ENCODE measurements around the gene LPAR3.

The LPAR3 gene

GRCh38 chr1:84847253-84848250, 45.5 kb downstream of the LPAR3 start:
- Histone ChIP-seq H3K27me3 (ENCODE audit: insufficient read depth, insufficient read length) (no peaks in the 10 kb centered on the region), H3K4me1 (ENCODE audit: insufficient read depth, insufficient read length) (no peaks in the 10 kb centered on the region), H3K4me3 (ENCODE audit: insufficient read length, low read depth) (no peak overlapping the region), H3K36me3 (ENCODE audit: insufficient read depth, insufficient read length, low read length) (peaks cover 17% of the 10 kb centered on the region), H3K9me3 (ENCODE audit: insufficient read depth, low read length) (no peaks in the 10 kb centered on the region), H3K9ac (ENCODE audit: insufficient read length, low read depth) (no peak overlapping the region)
- TF ChIP-seq SUZ12 (IDR thresholded peaks at IDR 0.05; ENCODE audit: extremely low read depth, insufficient read depth, insufficient read length): no peak
- DNase-seq (ENCODE audit: low read depth, low spot score): peak; percentile 32

GRCh38 chr1:84846387-84846786, 46.6 kb downstream of the LPAR3 start:
- no peaks in the 10 kb centered on the region for H3K27me3 ChIP-seq (ENCODE audit: insufficient read depth, insufficient read length)
- DNase-seq (ENCODE audit: low read depth, low spot score): no peak
- no peak overlapping the region for H3K9ac ChIP-seq (ENCODE audit: insufficient read length, low read depth)
- H3K36me3 ChIP-seq (ENCODE audit: insufficient read depth, insufficient read length, low read length): peaks cover 10% of the 10 kb centered on the region
- H3K4me3 ChIP-seq (ENCODE audit: insufficient read length, low read depth): no peak overlapping the region
- no peaks in the 10 kb centered on the region for H3K9me3 ChIP-seq (ENCODE audit: insufficient read depth, low read length)
- no peak for TF ChIP-seq YY1 (IDR thresholded peaks at IDR 0.05; ENCODE audit: insufficient read depth, insufficient read length)
- no peak for TF ChIP-seq SUZ12 (IDR thresholded peaks at IDR 0.05; ENCODE audit: extremely low read depth, insufficient read depth, insufficient read length)
- TF ChIP-seq ZNF274 (IDR thresholded peaks at IDR 0.05; ENCODE audit: low read depth, low read length): no peak
- H3K4me1 ChIP-seq (ENCODE audit: insufficient read depth, insufficient read length): no peaks in the 10 kb centered on the region

- Histone ChIP-seq H3K9ac (ENCODE audit: insufficient read length, low read depth) (no peak overlapping the region), H3K36me3 (ENCODE audit: insufficient read depth, insufficient read length, low read length) (peaks cover 6% of the 10 kb centered on the region), H3K27me3 (ENCODE audit: insufficient read depth, insufficient read length) (no peaks in the 10 kb centered on the region), H3K4me1 (ENCODE audit: insufficient read depth, insufficient read length) (no peaks in the 10 kb centered on the region), H3K4me3 (ENCODE audit: insufficient read length, low read depth) (no peak overlapping the region), H3K9me3 (ENCODE audit: insufficient read depth, low read length) (no peaks in the 10 kb centered on the region)
- no peak for DNase-seq (ENCODE audit: low read depth, low spot score)
- TF ChIP-seq YY1 (IDR thresholded peaks at IDR 0.05; ENCODE audit: insufficient read depth, insufficient read length) (no peak), ZNF274 (IDR thresholded peaks at IDR 0.05; ENCODE audit: low read depth, low read length) (no peak), SUZ12 (IDR thresholded peaks at IDR 0.05; ENCODE audit: extremely low read depth, insufficient read depth, insufficient read length) (no peak)
These were observed 47.6 kb downstream of the LPAR3 start for GRCh38 chr1:84845357-84845756.

- Histone ChIP-seq H3K36me3 (ENCODE audit: insufficient read depth, insufficient read length, low read length) (no peaks in the 10 kb centered on the region), H3K4me1 (ENCODE audit: insufficient read depth, insufficient read length) (no peaks in the 10 kb centered on the region), H3K4me3 (ENCODE audit: insufficient read length, low read depth) (no peak overlapping the region), H3K9ac (ENCODE audit: insufficient read length, low read depth) (no peak overlapping the region), H3K27me3 (ENCODE audit: insufficient read depth, insufficient read length) (no peaks in the 10 kb centered on the region), H3K9me3 (ENCODE audit: insufficient read depth, low read length) (no peaks in the 10 kb centered on the region)
- no peak for DNase-seq (ENCODE audit: low read depth, low spot score)
- no peak for TF ChIP-seq YY1 (IDR thresholded peaks at IDR 0.05; ENCODE audit: insufficient read depth, insufficient read length)
- TF ChIP-seq ZNF274 (IDR thresholded peaks at IDR 0.05; ENCODE audit: low read depth, low read length): no peak
- no peak for TF ChIP-seq SUZ12 (IDR thresholded peaks at IDR 0.05; ENCODE audit: extremely low read depth, insufficient read depth, insufficient read length)
These were observed 48.9 kb downstream of the LPAR3 start for GRCh38 chr1:84844094-84844493.

- Histone ChIP-seq H3K36me3 (ENCODE audit: insufficient read depth, insufficient read length, low read length) (no peaks in the 10 kb centered on the region), H3K4me3 (ENCODE audit: insufficient read length, low read depth) (no peak overlapping the region), H3K9me3 (ENCODE audit: insufficient read depth, low read length) (no peaks in the 10 kb centered on the region), H3K4me1 (ENCODE audit: insufficient read depth, insufficient read length) (no peaks in the 10 kb centered on the region), H3K9ac (ENCODE audit: insufficient read length, low read depth) (no peak overlapping the region), H3K27me3 (ENCODE audit: insufficient read depth, insufficient read length) (no peaks in the 10 kb centered on the region)
- TF ChIP-seq SUZ12 (IDR thresholded peaks at IDR 0.05; ENCODE audit: extremely low read depth, insufficient read depth, insufficient read length): no peak
- TF ChIP-seq ZNF274 (IDR thresholded peaks at IDR 0.05; ENCODE audit: low read depth, low read length): no peak
- no peak for TF ChIP-seq YY1 (IDR thresholded peaks at IDR 0.05; ENCODE audit: insufficient read depth, insufficient read length)
- DNase-seq (ENCODE audit: low read depth, low spot score): no peak
These were observed 50.2 kb downstream of the LPAR3 start for GRCh38 chr1:84842748-84843231.

GRCh38 chr1:84841971-84842370, 51.0 kb downstream of the LPAR3 start:
- no peaks in the 10 kb centered on the region for H3K4me1 ChIP-seq (ENCODE audit: insufficient read depth, insufficient read length)
- TF ChIP-seq ZNF274 (IDR thresholded peaks at IDR 0.05; ENCODE audit: low read depth, low read length) (no peak), YY1 (IDR thresholded peaks at IDR 0.05; ENCODE audit: insufficient read depth, insufficient read length) (no peak), SUZ12 (IDR thresholded peaks at IDR 0.05; ENCODE audit: extremely low read depth, insufficient read depth, insufficient read length) (no peak)
- no peak overlapping the region for H3K9ac ChIP-seq (ENCODE audit: insufficient read length, low read depth)
- no peaks in the 10 kb centered on the region for H3K27me3 ChIP-seq (ENCODE audit: insufficient read depth, insufficient read length)
- H3K4me3 ChIP-seq (ENCODE audit: insufficient read length, low read depth): no peak overlapping the region
- no peaks in the 10 kb centered on the region for H3K36me3 ChIP-seq (ENCODE audit: insufficient read depth, insufficient read length, low read length)
- DNase-seq (ENCODE audit: low read depth, low spot score): no peak
- H3K9me3 ChIP-seq (ENCODE audit: insufficient read depth, low read length): no peaks in the 10 kb centered on the region

- DNase-seq (ENCODE audit: low read depth, low spot score): no peak
- TF ChIP-seq SUZ12 (IDR thresholded peaks at IDR 0.05; ENCODE audit: extremely low read depth, insufficient read depth, insufficient read length) (no peak), YY1 (IDR thresholded peaks at IDR 0.05; ENCODE audit: insufficient read depth, insufficient read length) (no peak), ZNF274 (IDR thresholded peaks at IDR 0.05; ENCODE audit: low read depth, low read length) (no peak)
- Histone ChIP-seq H3K4me1 (ENCODE audit: insufficient read depth, insufficient read length) (no peaks in the 10 kb centered on the region), H3K27me3 (ENCODE audit: insufficient read depth, insufficient read length) (no peaks in the 10 kb centered on the region), H3K9me3 (ENCODE audit: insufficient read depth, low read length) (no peaks in the 10 kb centered on the region), H3K9ac (ENCODE audit: insufficient read length, low read depth) (no peak overlapping the region), H3K4me3 (ENCODE audit: insufficient read length, low read depth) (no peak overlapping the region), H3K36me3 (ENCODE audit: insufficient read depth, insufficient read length, low read length) (no peaks in the 10 kb centered on the region)
These were observed 52.7 kb downstream of the LPAR3 start for GRCh38 chr1:84840346-84840745.

Measured in NT2/D1 (cell line).